GM04503 (cell line): ENCODE results near the gene RSAD1.

ENCODE experiments used
- DNase-seq: peaks from one replicate; pipeline ENCODE4 v3.0.0-alpha.2; 2012; ENCODE audit warnings: low read depth

RSAD1 gene

DNA sequence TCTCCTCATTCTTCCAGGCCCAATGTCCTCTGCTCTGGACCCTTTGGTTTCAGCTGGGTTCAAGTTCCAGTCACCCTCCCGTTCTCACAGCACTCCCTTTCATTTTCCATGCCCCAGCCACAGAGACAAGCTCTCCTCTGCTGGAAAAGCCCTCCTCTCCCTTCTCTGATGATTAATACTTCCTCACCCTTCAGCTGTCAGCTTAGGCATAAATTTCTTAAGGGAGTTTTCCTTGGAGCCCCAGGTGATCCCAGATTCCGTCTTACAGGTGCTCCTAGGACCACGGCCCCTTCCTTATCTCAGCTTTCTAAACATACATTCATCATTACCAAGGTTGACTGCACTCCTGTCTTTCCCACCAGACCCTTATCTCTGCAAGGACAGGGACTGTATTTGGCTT, 20.4 kb upstream of the RSAD1 start:
- no peak for DNase-seq

DNA sequence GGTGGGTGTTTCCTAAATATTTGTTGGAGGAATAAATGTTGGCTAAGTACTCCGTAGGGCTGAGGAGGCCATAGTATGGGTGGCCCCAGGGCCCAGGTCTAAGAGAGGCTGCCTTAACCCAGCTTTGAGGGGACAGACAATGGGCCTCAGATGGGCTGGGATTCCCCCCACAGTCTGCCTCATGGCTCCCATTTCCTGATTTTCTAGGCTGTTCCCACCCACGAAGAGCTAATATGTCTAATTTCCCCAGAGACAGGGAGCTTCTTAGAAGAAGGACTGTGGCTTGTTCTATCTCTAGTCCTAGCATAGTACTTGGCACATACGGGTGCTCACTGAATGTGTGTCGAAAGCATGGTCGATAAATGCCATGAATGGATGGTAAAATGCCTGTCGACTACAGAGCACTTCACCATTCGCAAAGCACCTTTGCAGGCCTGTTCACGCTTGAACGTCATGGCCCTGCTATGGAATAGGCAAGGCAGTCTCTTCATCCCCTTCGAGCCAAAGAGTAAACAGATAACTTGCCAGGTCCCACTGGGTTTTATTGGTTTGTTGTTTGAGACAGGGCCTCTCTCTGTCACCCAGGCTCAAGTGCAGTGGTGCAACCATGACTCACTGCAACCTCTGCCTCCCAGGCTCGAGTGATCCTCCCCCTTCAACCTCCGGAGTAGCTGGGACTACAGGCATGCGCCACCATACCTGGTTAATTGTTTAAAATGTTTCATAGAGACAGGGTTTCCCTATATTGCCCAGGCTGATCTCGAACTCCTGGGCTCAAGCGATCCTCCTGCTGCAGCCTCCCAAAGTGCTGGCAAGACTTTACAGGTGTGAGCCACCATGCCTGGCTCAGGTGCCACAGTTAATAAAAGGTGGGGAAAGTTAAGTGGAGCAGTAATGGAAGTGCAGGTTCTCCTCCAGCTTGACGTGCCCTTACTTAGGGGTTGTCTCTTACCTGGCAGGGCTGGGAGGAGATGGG, 19.7 kb upstream of the RSAD1 start:
- no peak for DNase-seq

DNA sequence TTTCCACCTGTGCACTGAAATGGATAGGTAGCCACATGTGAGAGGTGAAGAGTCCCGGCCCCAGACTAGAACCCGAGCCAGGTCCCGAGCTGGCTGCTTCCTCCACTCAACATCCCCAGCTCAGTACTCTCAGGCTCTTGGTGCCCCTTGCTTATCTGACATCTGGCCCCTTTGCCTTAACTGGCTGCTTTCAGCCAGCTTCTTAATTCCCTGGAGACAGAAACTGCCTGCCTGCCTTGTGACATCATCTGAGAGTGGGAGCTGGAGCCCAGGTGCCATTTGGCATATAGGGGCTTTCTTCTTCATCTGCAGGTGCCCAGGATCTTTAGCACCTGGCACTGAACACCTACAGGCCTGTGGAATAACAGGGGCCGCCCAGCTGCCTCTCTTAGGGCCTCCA, 18.9 kb upstream of the RSAD1 start:
- DNase-seq, result no peak

DNA sequence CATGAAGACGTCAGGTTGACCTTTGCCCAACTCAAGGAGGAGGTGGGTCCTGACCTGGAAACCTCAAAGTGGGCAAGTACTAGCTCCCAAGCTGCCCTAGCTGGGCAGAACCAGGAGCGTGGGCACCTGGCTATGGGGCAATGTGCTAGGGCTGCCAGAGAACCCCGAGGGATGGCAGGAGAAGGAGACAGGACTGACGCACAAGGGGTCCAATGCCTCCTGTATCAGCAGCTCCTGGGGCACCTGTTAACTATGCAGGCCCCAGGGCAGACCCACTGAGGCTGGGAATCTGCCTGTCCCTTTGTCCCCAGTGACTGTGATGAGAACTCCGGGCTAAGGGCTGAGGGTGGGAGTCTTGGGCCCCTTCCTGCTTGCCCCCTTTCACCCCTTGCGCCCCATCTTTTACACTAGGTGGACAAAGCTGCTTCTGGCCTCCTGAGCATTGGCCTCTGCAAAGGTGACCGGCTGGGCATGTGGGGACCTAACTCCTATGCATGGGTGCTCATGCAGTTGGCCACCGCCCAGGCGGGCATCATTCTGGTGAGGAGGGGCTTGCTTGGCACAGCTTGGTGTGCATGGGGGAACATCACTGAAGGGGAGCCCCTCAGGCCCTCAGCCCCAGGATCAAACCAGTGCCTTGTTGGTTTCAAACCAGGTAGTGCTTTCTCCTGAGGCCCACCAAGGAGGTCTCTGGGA, 17.7 kb upstream of the RSAD1 start:
- no peak for DNase-seq

DNA sequence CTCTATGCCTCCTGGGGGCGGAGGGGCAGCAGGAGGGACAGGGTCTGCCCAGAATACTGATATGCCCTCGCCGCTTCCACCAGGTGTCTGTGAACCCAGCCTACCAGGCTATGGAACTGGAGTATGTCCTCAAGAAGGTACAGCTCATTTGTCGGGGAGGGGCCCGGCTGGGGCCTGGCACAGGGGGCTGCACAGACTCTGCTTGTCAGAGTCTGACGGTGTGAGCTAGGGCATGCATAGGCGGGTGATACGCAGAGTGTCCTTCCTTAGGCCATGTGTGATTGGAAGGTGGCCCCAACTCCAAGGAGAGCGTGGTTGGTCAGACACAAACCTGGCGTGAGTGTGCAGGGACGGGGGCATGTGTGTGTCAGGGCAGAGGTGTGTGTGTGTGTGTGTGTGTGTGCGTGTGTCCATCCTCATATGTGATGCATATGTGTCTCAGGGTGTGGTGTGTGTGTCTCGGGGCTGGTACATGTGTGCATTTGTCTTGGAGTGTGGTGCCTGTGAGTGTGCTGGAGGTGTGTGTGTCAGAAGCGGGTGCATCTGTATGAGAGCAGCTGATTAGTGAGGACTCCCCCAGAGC, 17.0 kb upstream of the RSAD1 start:
- DNase-seq, result no peak

DNA sequence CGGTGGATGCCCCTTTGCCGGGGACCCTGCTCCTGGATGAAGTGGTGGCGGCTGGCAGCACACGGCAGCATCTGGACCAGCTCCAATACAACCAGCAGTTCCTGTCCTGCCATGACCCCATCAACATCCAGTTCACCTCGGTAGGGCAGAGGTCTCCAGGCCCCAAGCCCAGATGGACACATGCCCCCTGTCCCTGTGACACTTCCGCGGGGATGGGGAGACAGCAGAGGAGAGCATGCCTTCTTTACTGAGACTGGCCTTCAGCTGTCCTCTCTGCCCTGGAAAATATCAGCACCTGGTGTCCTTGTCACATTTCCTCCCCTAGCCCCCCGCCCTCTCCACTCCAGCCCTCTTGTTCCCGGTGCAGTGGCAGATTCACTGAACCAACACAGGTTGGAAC, 16.2 kb upstream of the RSAD1 start:
- no peak for DNase-seq

DNA sequence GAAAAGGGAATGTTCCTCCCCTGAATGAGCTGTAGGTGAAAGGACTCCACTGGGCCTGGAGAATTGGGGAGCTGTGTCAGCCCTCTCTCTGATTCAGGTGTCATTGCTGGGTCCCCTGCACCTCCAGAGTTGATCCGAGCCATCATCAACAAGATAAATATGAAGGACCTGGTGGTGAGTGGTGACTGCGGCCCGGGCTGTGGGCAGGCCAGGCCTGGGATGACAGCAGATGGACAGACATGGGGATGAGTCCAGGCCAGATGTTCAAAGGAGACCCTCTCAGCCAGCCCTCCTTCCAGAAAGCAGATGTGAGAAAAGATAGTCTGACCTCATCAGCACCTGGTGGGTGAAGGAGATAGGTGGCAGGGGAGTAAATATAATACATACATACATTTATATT, 14.5 kb upstream of the RSAD1 start:
- no peak for DNase-seq

DNA sequence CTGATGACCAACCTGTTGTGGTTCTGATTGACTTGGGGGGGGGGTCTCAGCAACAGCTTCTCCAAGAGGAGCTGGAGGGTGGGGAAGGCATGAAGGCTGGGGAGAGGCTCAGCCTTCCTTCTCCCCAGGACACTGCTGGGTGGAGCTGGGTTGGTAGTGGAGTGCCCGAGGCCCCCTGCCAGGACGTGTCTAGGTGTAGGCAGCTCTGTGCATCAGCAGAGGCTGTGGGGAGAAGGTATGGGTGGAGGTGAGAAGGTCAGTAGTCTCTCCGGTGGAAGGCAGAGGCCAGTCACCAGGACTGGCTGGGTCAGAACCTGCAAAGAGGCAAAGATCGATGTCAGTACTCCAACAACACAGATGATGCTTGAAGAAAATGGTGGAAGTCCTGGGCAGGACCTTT, 13.9 kb upstream of the RSAD1 start:
- no peak for DNase-seq

DNA sequence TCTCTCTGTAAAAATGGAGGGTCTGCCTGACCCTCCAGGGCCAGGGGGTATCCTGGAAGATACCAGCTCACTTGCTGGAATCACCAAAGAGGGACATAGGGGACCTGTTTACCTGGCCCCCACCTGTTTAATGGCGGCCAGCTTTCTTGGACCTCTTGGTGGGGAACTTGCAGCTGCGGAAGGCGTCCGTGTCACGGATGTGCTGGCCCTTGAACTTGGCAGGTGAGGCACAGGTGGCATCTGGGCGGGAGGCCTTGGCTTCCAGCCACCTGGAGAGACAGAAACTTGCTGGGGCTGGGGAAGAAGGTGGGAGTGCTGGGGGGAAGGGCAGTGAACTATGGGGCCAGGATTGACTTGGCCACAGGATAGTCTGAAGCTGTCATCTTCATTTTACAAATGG, 13.5 kb upstream of the RSAD1 start:
- no peak for DNase-seq

DNA sequence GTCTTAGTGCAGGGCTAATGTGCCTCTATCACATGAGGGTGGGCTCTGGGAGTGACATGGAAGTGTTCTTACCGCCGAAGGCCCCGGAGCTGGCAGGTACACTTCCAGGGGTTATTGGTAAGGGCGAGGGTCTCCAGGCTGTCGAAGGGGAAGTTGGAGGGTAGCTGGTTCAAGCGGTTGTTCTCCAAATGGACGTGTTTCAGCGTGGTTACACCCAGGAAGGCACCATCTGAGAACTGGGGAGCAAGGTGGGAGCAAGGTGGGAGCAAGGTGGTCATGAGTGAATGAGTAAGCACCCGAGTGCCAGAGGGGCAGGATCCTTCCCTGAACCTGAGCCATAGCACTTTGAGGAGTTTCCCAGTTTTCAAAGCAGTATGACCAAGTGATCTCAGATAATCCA, 13.0 kb upstream of the RSAD1 start:
- DNase-seq, result no peak

DNA sequence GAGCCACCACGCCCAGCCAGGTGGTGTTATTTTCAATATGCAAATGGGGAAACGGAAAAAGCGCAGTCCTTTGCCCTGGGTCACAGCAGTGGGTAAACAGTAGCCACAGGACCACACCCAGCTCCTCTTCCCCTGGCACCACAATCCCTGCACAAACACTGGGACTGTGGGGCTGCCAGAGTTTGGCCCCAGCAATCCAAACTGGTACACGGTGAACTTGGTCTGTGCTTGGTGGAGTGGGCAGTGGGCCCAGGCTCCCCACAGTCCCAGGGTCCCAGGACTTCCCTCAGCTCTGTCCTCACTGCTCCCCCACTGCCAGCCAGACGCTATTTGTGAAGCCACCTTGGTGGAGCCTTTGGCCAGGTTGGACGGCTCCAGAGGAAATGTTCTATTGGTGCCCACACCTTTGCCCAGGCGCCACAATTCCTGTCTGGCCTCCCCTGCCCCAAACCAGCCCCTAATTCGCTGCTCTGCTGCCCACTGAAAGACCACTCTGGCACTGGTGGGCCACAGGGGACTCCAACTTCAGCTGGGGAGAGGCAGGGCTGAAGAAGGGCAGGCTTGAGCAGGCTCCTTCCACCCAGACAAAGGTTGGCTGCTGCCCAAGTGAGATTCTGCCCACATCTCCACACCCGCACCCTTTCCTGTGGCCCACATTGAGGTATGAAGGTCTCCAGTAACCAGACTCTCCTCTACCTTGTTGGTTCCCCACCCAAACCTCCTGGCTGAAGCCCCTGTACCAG, 12.1 kb upstream of the RSAD1 start:
- DNase-seq, result no peak

DNA sequence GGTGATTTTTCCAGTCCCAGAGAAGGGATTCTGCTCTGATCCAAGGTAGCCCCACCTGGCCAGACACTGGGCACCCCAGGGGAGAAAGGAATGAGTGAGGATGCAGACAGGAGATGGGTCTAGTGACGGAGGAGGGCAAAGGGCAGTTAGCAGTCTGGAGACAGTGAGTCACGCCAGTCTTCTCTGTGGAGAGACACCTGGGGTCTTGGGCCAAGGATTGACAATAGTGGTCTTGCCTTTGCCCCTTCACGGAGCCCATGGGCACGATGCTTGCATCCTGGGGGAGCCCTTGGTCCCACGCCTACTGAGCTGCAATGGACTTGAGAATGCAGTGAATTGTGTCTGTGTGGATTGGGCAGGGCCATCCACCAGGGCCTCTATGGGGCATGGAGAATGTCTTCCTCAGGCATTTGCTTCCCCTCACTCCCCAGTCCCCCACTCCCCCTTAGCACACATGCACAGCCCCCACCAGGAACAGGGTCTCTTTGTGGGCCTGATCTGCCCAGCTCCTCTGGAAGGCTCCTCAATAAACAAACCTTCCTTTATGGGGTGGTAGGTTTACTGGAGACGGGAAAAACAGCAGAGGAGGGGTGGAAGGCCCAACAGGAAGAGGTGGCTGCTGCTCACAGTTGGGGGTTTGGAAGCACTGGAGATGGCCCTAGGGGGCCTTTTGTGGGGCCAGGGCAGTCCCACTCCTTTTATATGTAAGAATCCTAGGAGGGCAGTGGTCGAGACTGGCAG, 11.4 kb upstream of the RSAD1 start:
- no peak for DNase-seq

DNA sequence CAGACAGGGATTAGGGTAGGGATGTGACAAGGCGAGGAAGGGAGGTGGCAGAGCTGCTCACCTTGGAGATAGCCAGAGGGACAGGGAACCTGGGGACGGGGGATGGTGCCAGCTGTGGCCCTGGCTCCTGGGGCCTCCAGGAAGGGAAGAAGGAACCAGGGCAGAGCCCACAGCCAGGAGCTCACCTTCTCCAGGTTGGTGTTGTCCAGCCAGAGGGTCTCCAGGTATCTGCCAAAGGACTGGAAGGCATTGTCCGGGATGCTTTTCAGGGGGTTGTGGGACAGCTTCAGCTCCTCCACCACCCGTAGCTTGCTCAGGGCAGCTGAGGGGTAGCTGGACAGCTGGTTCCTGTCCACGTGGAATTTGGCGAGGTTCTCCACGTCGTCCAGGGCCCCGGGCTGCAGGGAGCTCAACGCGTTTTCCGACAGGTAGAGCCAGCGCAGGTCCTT, 10.8 kb upstream of the RSAD1 start:
- no peak for DNase-seq

DNA sequence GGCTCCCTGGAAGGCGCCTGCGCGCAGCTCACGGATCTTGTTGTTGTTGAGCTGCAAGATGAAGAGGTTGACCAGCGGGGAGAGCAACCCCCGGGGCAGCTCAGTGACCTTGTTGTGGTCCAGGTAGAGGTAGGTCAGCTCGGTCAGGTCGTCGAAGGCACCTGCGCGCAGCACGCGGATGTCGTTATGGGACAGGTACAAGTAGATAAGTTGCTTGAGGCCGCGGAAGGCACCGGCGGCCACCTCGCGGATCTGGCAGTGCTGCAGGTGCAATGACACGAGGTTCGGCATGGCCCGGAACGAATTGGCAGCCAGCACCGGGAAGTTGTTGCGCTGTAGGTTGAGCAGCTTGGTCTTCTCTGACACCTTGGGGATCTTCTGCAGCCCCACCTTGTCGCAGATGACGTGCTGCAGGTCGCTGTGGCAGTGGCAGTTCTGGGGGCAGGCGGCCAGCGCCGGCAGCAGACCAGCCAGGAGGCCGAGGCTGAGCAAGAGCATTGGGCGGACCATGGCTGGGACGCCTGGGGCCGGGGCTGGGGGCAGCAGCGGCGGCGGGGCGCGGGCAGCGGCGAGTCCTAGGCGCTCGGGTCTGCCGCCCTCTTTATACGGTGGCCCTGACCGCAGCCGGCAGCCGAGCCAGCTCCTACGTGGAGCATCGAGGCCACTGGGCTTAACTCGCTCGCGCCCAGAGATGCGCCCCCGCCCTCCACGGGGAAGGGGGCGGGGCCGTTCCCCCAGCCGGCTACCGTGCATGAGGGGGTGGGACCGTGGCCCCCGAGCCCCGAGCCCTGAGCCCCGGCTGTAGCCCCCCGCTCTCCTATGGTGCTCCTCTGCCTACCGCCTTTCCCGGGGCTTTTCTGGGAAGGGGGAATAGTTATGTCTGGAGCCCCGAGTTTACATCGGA, 10.1 kb upstream of the RSAD1 start, which contains the start of gene CHAD:
Gene CHAD (minus strand): TSS at position 577 of the 904 bp plus-strand sequence. CDS start 67 bp downstream, at position 510.
- DNase-seq, result no peak

DNA sequence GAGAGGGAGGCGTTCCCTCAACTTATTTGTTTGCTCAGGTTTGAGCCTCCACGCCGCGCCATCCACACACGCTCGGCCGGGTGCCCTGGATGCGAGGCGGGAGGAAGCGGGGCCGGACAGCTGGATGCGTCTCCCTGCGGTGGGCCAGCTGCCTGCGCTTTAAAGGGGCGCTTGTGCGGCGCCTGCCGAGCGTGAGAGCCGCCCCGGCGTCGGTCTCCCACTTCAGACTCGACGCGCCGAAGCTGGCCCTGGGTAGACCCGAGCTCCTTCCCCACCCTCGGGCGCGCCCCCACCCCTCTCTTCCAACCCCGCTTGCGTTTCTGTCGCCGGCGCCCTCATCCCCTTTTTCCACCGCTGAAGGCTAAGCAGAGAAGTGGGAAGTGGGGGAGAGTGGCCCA, 9.5 kb upstream of the RSAD1 start:
- no peak for DNase-seq

DNA sequence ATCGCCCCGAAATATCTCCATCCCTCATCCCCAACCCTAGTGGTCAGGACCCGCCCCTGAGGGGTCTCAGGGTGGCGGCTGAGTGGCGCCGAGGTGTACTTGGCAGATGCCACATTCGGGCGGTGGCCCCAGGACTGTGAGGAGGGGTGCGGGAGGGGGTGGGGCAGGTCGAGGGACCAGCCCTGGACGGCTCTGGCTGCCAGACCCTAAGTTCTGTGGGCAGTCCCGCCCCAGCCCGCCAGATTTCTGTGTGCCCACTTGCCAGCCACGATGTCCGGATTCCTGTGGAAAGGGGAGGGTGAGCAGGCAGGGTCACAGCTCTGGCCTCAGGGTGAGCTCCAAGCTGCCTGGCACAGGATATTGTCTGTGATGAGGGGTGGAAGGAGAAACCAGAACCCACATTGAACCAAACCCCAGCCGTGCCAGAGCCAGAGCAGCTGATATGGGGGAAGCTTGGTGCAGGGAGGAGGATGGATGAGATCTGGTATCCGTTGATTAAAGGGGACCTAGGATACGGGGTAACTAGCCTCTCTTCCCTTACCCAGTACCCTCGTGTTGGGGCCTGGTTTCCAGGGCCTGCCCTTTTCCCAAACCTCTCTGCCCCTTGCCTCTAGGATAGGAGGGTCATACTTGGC, 8.9 kb upstream of the RSAD1 start:
- no peak for DNase-seq

DNA sequence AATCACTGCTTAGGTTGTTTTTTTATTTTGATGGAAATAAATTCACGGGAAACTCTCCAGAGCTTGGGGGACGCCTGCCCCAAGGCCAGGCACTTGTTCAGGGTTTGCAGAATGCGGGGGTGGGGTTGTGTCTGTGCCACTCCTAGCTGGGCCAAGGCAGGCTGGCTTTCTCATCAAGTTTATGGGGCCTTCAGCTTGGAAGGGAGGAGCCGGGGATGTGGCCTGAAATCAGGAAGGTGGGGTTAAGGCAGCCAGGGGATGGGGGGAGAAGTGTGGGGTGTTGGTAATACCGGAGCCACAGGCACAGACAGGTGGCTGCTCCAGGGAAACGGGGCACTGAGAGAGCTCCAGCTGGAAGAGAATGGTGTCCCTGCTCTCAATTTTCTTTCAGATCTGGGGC, 8.2 kb upstream of the RSAD1 start:
- DNase-seq, result no peak

DNA sequence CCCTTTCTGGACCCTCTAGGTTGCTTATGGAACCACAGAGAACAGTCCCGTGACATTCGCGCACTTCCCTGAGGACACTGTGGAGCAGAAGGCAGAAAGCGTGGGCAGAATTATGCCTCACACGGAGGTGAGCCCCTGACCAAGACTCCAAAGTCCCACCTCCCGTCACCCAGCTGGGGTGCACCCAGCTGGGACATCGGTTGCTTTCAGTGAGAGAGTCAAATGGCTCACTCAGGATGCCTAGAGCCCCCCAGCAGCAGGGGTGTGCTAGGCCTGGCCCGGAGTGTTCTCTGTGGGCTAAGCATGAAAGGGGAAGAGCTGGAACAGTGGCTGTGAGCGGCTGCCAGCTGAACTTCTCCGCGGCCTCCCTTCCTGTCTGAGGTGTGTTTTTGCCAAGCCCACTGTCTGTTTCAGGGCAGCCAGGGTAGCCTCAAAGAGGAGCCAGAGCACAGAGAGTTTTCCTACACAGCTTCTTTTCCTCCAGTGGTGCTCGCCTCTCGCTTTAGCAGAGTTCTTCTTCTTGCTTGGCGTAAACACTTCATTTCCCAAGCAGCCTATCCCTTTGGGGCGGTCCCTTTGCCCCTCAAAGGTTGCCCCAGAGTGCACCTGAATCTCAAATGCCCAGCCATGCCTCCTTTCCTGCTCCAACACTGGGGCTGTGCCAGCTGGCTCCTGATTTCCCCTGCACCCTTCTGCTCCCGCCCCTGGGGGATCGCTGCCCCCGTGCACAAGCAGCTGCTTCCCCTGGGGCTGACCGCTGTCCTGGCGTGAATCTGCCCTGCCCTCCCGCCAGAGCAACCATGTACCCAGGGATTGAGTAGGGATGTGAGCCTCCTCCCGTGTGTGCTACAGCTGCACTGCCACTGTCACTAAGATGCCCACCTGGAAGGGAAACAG, 7.4 kb upstream of the RSAD1 start:
- no peak for DNase-seq

DNA sequence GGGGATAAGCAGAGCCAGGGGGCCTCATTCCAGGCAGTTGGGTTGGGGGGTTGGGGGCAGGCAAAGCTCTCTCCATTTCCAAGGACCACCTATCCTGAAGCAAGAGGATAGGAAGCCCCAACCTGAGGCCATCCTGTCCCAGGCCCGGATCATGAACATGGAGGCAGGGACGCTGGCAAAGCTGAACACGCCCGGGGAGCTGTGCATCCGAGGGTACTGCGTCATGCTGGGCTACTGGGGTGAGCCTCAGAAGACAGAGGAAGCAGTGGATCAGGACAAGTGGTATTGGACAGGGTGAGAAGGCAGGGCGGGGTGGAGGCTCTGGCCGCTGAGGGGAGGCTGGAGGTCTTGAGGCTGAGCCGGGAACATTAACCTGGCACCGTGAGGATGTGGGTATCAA, 6.4 kb upstream of the RSAD1 start:
- DNase-seq, result no peak
